NCI-H2227 (cell line): ENCODE results near the gene TIAM2.
"Not testable (repeated sequence)": the region's sequence is repeated elsewhere in the genome, so short reads cannot be mapped to it uniquely, and the experiment has no call there.

ENCODE experiments used
- DNase-seq: peaks from one replicate; lab custom pipeline; 2025; ENCODE audit not compliant: unreplicated experiment; lab: John Stamatoyannopoulos, UW

Gene TIAM2

GRCh38 chr6:154989448-154989847 is 5.7 kb upstream of the TIAM2 start:
- no peak for DNase-seq

GRCh38 chr6:154991207-154991606 is 3.9 kb upstream of the TIAM2 start:
- DNase-seq: no peak

GRCh38 chr6:154993026-154993425 is 2.1 kb upstream of the TIAM2 start:
- DNase-seq: no peak

GRCh38 chr6:154993710-154994109 is 1.4 kb upstream of the TIAM2 start:
- DNase-seq: no peak

GRCh38 chr6:154994836-154995253 is 270 bp upstream of the TIAM2 start:
- DNase-seq: no peak

GRCh38 chr6:154996016-154996590 is 988 bp downstream of the TIAM2 start:
- DNase-seq: no peak

GRCh38 chr6:154996841-154997311 is 1.8 kb downstream of the TIAM2 start:
- DNase-seq: no peak

GRCh38 chr6:154998855-154999254 is 3.7 kb downstream of the TIAM2 start:
- no peak for DNase-seq

- no peak for DNase-seq
Measured at GRCh38 chr6:155001482-155001881, 6.4 kb downstream of the TIAM2 start.

- no peak for DNase-seq
Measured at GRCh38 chr6:155001934-155002333, 6.8 kb downstream of the TIAM2 start.

- no peak for DNase-seq
Measured at GRCh38 chr6:155003476-155003875, 8.4 kb downstream of the TIAM2 start.

GRCh38 chr6:155004017-155004416 is 8.9 kb downstream of the TIAM2 start:
- DNase-seq: no peak

- DNase-seq: no peak
Measured at GRCh38 chr6:155004576-155005372, 9.7 kb downstream of the TIAM2 start.

GRCh38 chr6:155008625-155009024 is 13.5 kb downstream of the TIAM2 start:
- DNase-seq: no peak

- DNase-seq: no peak
Measured at GRCh38 chr6:155010940-155011339, 15.8 kb downstream of the TIAM2 start.

- DNase-seq: no peak
Measured at GRCh38 chr6:155011809-155012291, 16.7 kb downstream of the TIAM2 start.

- DNase-seq: peak; percentile 79
Measured at GRCh38 chr6:155013457-155013876, 18.4 kb downstream of the TIAM2 start.

- no peak for DNase-seq
Measured at GRCh38 chr6:155014137-155014536, 19.0 kb downstream of the TIAM2 start.

- no peak for DNase-seq
Measured at GRCh38 chr6:155014670-155015300, 19.7 kb downstream of the TIAM2 start.

GRCh38 chr6:155018415-155018814 is 23.3 kb downstream of the TIAM2 start:
- DNase-seq: not testable (repeated sequence)

GRCh38 chr6:155021680-155022079 is 26.6 kb downstream of the TIAM2 start:
- DNase-seq: no peak

- no peak for DNase-seq
Measured at GRCh38 chr6:155022721-155023120, 27.6 kb downstream of the TIAM2 start.
